ENCODE measurements around the gene USO1. TPM values are rescaled to one million over a fixed set of nuclear protein-coding genes. Genes with fewer than 3 reads are reported as not detected.

Gene USO1
- total RNA-seq, 1 experiment from 2014 or later: 38.1 TPM

DNA sequence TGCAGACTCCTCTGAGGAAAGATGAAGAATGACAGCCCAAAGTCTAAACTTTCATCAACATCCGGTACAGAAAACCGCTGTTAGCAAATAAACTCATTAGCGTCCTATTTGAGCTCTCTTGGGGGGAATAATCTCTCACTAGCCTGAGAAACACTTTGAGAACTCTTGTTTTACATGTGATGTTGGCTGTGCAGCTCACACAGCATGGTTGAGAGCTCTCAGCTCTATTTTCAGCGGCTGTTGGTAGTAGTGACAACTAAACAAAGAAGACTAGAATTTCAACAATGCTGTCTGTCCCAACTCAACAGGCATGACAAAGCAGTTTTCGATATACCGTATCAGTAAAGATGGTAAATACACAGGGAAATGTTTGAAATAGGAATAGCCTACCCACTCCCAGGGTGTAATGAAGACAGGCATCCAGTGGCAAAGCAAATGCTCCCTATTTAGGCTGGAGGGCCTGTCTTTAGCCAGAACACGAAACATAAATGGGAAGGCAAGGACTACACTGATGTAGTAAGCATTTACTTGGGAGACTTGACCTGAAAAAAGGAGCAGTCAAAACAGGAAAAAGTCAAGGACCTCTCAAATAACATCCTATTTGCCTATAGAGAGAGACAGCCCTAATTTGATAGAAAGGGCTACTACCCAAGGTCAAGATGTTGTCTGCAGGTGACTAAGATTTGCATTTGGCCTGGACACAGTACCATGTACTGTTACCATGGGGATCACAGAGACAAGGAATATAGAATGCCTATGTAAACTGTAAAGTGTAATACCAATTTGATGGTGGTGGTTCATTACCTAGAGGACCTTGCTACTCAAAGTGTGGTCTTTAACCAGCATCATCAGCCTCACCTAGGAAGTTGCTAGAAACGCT, 117.5 kb downstream of the USO1 start:
- no peak for DNase-seq (ENCODE audit: low read depth)

DNA sequence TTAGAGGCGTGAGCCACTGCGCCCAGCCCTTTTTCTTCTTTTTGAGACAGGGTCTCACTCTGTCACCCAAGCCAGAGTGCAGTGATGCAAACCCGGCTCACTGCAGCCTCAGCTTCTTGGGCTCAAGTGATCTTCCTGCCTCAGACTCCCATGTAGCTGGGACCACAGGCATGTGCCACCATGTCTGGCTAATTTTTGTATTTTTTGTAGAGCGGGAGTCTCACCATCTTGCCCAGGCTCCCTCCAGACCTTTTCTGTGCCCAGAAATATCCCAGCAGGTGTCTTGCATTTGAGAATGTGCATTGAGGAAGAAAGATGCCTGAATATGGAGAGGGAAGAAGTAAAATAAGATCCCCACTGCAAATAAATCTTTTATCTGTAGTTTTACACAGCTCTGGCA, 119.2 kb downstream of the USO1 start:
- DNase-seq (ENCODE audit: low read depth): no peak

DNA sequence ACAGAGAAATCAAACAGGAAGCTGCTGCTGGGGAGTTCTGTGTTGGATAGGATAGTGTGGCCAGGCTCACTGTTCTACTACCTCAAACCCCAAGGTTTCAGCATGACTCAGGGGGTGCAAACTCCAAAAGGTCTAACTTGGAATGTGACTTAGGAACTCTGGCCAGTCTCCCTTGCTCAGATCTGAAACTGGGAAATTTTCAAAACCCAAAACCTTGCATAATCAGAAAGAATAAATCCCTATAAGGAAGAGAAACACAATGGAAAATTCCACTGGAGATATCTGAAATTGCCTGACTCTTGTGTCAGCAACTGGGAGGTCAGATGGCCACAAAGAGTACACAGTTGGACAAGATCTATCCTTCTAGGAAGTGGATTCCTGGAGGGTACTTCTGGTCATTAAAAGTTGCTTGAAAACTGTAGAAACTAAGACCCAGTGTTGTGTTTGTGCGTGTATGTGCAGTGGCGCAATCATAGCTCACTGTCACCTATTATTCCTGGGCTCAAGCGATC, 119.8 kb downstream of the USO1 start:
- no peak for DNase-seq (ENCODE audit: low read depth)

GRCh38 chr4:75845992-75846391, 121.6 kb downstream of the USO1 start:
- DNase-seq (ENCODE audit: low read depth): peak; percentile 6

DNA sequence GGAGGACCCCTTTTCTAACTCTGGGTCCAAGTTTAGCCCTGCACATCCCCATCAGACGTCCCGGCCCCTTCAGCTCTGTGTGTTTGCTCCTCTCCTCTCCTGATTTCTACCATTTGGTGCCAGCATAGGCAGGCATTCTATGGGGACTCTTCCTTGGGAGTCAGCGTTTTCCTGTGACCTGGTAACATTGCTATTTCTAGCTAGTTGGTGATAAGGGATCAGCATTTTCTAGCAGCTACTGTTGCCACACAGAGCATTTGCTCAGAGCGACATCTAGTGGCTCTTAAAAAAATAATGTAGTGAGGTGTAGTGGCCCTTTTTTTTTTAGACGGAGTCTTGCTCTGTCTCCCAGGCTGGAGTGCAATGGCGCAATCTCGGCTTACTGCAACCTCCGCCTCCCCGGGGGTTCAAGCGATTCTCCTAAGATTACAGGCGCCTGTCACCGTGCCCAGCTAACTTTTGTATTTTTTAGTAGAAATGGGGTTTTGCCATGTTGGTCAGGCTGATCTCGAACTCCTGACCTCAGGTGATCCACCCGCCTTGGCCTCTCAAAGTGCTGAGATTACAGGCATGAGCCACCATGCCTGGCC, 123.9 kb downstream of the USO1 start:
- DNase-seq (ENCODE audit: low read depth): peak; percentile 69

DNA sequence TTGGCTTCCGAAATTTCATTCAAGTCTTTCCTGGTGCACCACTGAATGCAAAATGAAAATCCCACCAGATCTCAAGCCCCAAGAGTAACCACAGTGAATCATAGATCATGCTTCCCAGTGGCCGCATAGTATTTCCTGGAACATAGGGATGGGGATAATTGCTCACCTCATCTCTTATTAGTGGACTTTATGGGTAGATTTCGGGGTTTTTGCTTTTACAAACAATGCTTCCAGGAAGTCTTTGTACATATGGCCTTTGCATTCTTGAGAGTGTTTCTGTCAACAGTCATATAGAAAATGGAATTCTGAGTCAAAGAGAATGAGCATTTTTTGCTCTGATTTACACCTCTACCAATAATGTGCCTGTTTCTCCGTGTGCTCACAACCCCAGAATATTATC, 124.5 kb downstream of the USO1 start:
- peak; percentile 14 for DNase-seq (ENCODE audit: low read depth)

- peak; percentile 11 for DNase-seq (ENCODE audit: low read depth)
Measured at GRCh38 chr4:75849461-75849860, 125.1 kb downstream of the USO1 start.

DNA sequence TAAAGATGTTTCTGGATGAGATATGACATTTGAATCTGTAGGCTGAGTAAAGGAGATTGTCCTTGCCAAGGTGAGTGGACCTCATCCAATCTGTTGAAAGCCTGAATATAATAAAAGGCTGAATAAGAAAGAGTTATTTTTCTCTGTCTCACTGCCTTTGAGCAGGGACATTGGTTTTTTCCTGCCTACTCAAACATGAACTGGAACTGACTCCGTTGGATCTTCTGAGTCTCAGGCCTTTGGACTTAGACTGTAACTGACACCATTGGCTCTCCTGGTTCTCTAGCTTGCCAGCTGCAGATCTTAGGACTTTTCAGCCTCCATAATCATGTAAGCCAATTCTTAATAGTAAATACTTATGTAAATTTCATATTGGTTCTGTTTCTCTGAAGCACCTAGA, 134.3 kb downstream of the USO1 start:
- no peak for DNase-seq (ENCODE audit: low read depth)

- DNase-seq (ENCODE audit: low read depth): no peak
Measured at GRCh38 chr4:75860606-75861005, 136.2 kb downstream of the USO1 start.

Other genes starting within 250 kb of the USO1 start
- 17.8 and 38.8 TPM in 2 replicates for gene RCHY1, start 210.2 kb upstream of the USO1 start, total RNA-seq (2014; rRNA removed; shearing (Covaris generic))
- 9.1 and 10.6 TPM in 2 replicates for gene THAP6, start 210.1 kb upstream of the USO1 start, total RNA-seq (2014; rRNA removed; shearing (Covaris generic))
- gene ODAPH, start 168.5 kb upstream of the USO1 start, total RNA-seq (2014; rRNA removed; shearing (Covaris generic)): 0.97 TPM in 1 of 2 replicates, not detected in the other
- 0.06 TPM in 1 of 2 replicates, not detected in the other for gene CDKL2, start 94.0 kb upstream of the USO1 start, total RNA-seq (2014; rRNA removed; shearing (Covaris generic))
- 82.7 and 120 TPM in 2 replicates for gene G3BP2, start 51.2 kb upstream of the USO1 start, total RNA-seq (2014; rRNA removed; shearing (Covaris generic))
- not detected in 2 replicates for gene PPEF2, start 177.9 kb downstream of the USO1 start, total RNA-seq (2014; rRNA removed; shearing (Covaris generic))
- 1.5 and 3.3 TPM in 2 replicates for gene NAAA, start 216.4 kb downstream of the USO1 start, total RNA-seq (2014; rRNA removed; shearing (Covaris generic))

All from Daoy (cell line).